GM06990 (cell line): ENCODE measurements around the gene ADIPOR1.

Source experiments
- DNase-seq: peaks from one replicate; pipeline ENCODE4 v3.0.0-alpha.2; 2011; ENCODE audit not compliant: insufficient read length; ENCODE audit errors: extremely low read depth
- H3K27me3 ChIP-seq: replicated peaks from 2 replicates; pipeline ENCODE4 v1.6.0; 2011; ENCODE audit warnings: low read length; ENCODE audit not compliant: control insufficient read depth, insufficient read depth
- H3K36me3 ChIP-seq: 2 replicates; pipeline ENCODE4 v1.5.1; 2011; ENCODE audit warnings: low read length; ENCODE audit not compliant: control insufficient read depth, insufficient read depth
- H3K4me3 ChIP-seq: replicated peaks from 2 replicates; pipeline ENCODE4 v1.5.1; 2011; ENCODE audit warnings: low read depth, mild to moderate bottlenecking, control low read depth, low read length
- CTCF ChIP-seq: IDR thresholded peaks from 2 replicates; pipeline ENCODE4 v1.5.1; 2011; ENCODE audit warnings: low read length, control low read depth, mild to moderate bottlenecking, inconsistent platforms; ENCODE audit not compliant: insufficient read depth, poor library complexity, severe bottlenecking

ADIPOR1 gene

GRCh38 chr1:202966006-202966898, 8.1 kb upstream of the ADIPOR1 start:
- Histone ChIP-seq H3K36me3 (peaks cover 6% of the 10 kb centered on the region), H3K4me3 (peak overlapping the region; percentile 91), H3K27me3 (no peaks in the 10 kb centered on the region)
- TF ChIP-seq CTCF = no peak
- DNase-seq = no peak

- H3K4me3 ChIP-seq = no peak overlapping the region
- H3K36me3 ChIP-seq = peaks cover 6% of the 10 kb centered on the region
- no peak for TF ChIP-seq CTCF
Observed at GRCh38 chr1:202965422-202965821, 7.3 kb upstream of the ADIPOR1 start.

GRCh38 chr1:202964791-202965410, 6.8 kb upstream of the ADIPOR1 start:
- DNase-seq = no peak
- H3K4me3 ChIP-seq = no peak overlapping the region
- TF ChIP-seq CTCF = no peak

More at GRCh38 chr1:202965422-202965821, 7.3 kb upstream of the ADIPOR1 start:
- no peaks in the 10 kb centered on the region for H3K27me3 ChIP-seq
- DNase-seq = no peak

GRCh38 chr1:202961220-202961880, 3.2 kb upstream of the ADIPOR1 start:
- Histone ChIP-seq H3K4me3 (no peak overlapping the region), H3K36me3 (peaks cover 6% of the 10 kb centered on the region), H3K27me3 (no peaks in the 10 kb centered on the region)
- DNase-seq = no peak
- TF ChIP-seq CTCF = no peak

More at GRCh38 chr1:202964791-202965410, 6.8 kb upstream of the ADIPOR1 start:
- Histone ChIP-seq H3K36me3 (peaks cover 6% of the 10 kb centered on the region), H3K27me3 (no peaks in the 10 kb centered on the region)

- H3K36me3 ChIP-seq = peaks cover 6% of the 10 kb centered on the region
Observed at GRCh38 chr1:202959276-202959620, 1.1 kb upstream of the ADIPOR1 start.

More at GRCh38 chr1:202959276-202959620, 1.1 kb upstream of the ADIPOR1 start:
- no peak for DNase-seq
- Histone ChIP-seq H3K4me3 (no peak overlapping the region), H3K27me3 (no peaks in the 10 kb centered on the region)
- TF ChIP-seq CTCF = no peak
